Fibroblast of the aortic adventitia (primary cell): ENCODE data around the gene PPIL3. TPM values are rescaled to one million over a fixed set of nuclear protein-coding genes. Genes with fewer than 3 reads are reported as not detected.

Source experiments
- DNase-seq: peaks from one replicate; pipeline ENCODE4 v3.0.0-alpha.2; 2010; ENCODE audit warnings: low read depth
- H3K4me3 ChIP-seq: 2 replicates; pipeline ENCODE4 v1.5.1; 2011; ENCODE audit warnings: low read depth, mild to moderate bottlenecking, control low read depth, low read length, moderate library complexity
- total RNA-seq: library from RNA; depleted of rRNA; stranded (reverse); fragments of >200 nt; gene quantifications from 2 replicates; pipeline ENCODE4 v1.2.3, GENCODE V29; 2012; ENCODE audit warnings: low replicate concordance
- TF ChIP-seq, protein P1 (sequence below): IDR thresholded peaks from 2 replicates; pipeline ENCODE4 v1.5.1; 2011; ENCODE audit warnings: mild to moderate bottlenecking, low read length, control low read depth, inconsistent platforms; ENCODE audit not compliant: insufficient read depth

The PPIL3 gene
- total RNA-seq, 1 donor: 47.3 TPM

DNA sequence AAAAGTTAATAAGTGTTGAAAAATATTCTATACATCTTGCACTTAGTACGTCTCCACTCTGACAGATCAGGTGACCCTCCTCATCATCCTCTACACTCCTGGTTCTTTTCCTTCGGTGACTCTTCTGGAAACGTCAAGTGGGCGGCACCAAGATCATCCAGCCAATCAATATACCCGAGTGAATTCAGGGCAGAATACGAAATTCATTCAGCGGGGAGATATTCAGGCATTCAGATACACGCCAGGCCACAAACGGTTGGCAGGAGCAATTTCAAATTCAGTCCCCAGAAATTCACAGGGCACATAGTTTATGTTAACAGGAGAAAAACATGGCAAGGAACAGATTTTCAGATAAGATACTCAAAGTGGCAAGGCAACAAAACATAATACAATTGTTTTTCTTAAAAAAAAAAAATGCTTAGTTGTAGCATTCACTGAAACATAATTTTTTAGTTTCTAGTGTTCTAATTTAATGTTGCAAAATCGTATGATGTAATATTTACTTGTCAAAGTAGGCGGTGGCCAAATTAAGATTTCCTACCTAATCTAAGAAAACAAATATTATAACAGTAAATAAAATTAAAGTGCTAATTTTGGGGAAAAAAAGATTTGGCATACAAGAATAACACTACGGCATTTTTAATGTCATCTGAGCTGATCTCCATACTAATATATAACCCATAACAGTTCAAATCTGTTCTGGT is 28.6 kb downstream of the PPIL3 start:
- H3K4me3 ChIP-seq: peak overlapping the region; percentile 79
- DNase-seq: peak; percentile 74

DNA sequence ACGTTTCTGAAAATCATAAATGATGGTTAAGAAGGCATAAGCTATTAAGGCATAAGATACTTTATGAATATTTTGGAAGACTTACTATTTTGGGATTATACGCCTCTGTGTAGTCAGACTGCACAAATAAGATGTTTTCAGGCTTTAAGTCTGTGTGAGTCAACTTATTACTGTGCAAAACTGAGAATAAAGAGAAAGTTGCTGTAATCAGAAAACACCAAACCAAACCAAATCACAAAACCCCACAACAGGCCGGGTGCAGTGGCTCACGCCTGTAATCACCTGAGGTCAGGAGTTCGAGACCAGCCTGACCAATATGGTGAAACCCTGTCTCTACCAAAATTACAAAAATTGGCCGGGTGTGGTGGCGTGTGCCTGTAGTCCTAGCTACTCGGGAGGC is 32.1 kb downstream of the PPIL3 start:
- TF ChIP-seq, protein P1, sequence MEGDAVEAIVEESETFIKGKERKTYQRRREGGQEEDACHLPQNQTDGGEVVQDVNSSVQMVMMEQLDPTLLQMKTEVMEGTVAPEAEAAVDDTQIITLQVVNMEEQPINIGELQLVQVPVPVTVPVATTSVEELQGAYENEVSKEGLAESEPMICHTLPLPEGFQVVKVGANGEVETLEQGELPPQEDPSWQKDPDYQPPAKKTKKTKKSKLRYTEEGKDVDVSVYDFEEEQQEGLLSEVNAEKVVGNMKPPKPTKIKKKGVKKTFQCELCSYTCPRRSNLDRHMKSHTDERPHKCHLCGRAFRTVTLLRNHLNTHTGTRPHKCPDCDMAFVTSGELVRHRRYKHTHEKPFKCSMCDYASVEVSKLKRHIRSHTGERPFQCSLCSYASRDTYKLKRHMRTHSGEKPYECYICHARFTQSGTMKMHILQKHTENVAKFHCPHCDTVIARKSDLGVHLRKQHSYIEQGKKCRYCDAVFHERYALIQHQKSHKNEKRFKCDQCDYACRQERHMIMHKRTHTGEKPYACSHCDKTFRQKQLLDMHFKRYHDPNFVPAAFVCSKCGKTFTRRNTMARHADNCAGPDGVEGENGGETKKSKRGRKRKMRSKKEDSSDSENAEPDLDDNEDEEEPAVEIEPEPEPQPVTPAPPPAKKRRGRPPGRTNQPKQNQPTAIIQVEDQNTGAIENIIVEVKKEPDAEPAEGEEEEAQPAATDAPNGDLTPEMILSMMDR: no peak
- H3K4me3 ChIP-seq: no peak overlapping the region

More for the DNA sequence above, 28.6 kb downstream of the PPIL3 start:
- TF ChIP-seq, protein P1: no peak

DNA sequence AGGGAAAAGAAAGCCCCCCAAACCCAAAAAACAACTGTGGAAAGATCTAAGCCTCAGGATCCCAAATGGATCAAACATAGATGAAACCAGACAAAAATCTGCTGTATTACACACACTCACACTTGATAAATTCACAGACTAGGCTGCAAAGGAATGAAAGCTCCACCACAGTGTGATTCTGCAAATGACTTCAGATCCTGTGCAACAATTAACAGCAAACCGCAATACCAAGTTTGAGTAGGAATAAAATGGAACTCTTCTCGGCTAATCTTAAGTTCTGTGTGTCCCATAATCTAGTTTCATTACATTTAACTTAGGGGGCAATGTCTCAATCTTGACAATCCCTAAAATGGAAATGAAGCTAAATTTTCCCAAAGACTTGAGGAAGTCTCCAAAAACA is 36.3 kb downstream of the PPIL3 start:
- no peak for DNase-seq
- no peak overlapping the region for H3K4me3 ChIP-seq
- TF ChIP-seq, protein P1: no peak

More for the DNA sequence above, 32.1 kb downstream of the PPIL3 start:
- DNase-seq: no peak

DNA sequence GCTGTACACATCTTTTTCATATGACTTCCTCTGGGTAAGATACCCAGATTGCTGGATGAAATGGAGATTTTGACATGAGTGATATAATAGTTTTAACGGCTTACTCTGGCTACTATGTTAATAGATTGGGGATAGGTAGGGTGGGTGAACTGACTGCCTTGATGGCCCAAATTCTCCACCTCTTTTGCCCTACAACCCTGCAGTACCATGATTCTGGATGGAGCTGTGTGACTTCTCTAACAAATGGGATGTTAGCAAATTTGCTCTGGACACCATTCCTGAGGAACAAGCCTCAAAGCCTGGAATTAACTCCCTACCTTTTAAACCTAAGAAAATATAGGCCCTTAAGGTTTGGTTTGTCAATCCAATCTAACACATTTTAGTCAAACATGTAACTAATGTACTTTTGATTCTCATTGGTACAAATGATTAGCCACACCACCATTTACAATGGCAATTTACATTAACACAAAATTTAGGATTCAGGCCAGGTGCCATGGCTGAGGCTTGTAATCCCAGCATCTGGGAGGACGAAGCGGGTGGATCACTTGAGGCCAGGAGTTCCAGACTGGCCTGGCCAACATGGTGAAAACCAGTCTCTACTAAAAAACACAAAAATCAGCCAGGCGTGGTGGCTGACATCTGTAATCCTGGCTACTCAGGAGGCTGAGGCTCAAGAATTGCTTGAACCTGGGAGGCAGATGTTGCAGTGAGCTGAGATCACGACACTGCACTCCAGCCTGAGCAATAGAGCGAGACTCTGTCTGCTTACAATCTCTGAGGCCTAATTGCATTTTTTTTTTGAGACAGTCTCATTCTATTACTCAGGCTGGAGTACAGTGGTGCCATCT is 37.3 kb downstream of the PPIL3 start:
- H3K4me3 ChIP-seq: no peak overlapping the region
- DNase-seq: no peak
- TF ChIP-seq, protein P1: no peak

DNA sequence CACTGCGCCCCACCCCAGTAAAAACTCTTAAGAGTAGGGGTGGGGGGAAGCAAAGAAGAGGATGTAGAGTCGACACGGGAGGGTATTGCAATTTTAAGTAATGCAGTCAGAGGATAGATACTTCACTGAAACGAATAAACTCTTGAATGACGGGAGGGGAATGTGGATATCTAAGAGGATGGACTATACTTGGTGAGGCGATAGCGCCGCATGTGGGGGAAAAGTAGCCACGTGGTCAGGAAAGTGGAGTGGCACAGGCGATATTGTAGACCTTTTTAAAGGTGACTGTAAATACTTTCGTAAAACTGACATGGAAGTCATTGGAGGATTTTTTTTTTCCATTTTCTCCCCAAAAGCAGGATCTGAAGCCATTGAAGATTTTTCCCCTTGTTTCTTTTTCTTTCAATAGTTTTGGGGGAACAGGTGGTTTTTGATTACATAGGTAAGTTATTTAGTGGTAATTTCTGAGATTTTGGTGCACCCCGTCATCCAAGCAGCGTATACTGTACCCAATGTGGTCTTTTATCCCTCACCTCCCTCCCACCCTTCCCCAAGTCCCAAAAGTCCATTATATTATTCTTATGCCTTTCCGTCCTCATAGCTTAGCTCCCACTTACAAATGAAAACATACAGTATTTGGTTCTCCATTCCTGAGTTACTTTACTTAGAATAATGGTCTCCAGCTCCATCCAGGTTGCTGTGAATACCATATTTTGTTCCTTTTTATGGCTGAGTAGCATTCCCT is 38.2 kb downstream of the PPIL3 start:
- TF ChIP-seq, protein P1: no peak
- no peak for DNase-seq
- H3K4me3 ChIP-seq: no peak overlapping the region

DNA sequence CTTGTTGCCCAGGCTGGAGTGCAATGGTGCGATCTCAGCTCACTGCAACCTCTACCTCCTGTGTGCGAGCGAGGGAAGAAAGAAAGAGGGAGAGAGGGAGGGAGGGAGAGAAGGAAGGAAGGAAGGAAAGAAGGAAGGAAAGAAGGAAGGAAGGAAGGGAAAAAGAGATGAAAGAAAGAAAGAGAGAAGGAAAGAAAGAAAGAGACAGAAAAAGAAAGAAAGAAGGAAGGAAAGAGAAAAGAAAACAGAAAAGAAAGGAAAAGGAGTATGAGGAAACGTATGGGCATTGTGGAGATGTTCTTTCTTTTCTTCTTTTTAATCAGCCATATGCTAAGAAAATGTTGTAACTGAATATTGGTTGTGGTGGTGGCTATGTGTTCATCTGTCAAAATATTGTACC is 40.9 kb downstream of the PPIL3 start:
- TF ChIP-seq, protein P1: no peak
- DNase-seq: no peak
- H3K4me3 ChIP-seq: no peak overlapping the region
